Effector CD8-positive, alpha-beta T cell (primary cell): ENCODE measurements around the gene AVPR1B.
"Not testable (repeated sequence)": the region's sequence is repeated elsewhere in the genome, so short reads cannot be mapped to it uniquely, and the experiment has no call there.

Experiments used
- DNase-seq: peaks from one replicate; lab custom pipeline; 2025; lab: John Stamatoyannopoulos, UW

Gene AVPR1B

GRCh38 chr1:206082831-206083695, 34.1 kb downstream of the AVPR1B start:
- no peak for DNase-seq

- DNase-seq = no peak
Measured at GRCh38 chr1:206081856-206082255, 35.3 kb downstream of the AVPR1B start.

- DNase-seq = no peak
Measured at GRCh38 chr1:206080026-206080820, 37.0 kb downstream of the AVPR1B start.

GRCh38 chr1:206079135-206079534, 38.1 kb downstream of the AVPR1B start:
- no peak for DNase-seq

GRCh38 chr1:206075786-206076755, 41.1 kb downstream of the AVPR1B start:
- no peak for DNase-seq

GRCh38 chr1:206074839-206075238, 42.3 kb downstream of the AVPR1B start:
- no peak for DNase-seq

GRCh38 chr1:206070627-206071304, 46.4 kb downstream of the AVPR1B start:
- no peak for DNase-seq

- no peak for DNase-seq
Measured at GRCh38 chr1:206068314-206068713, 48.9 kb downstream of the AVPR1B start.

- no peak for DNase-seq
Measured at GRCh38 chr1:206067486-206068227, 49.5 kb downstream of the AVPR1B start.

GRCh38 chr1:206066479-206067171, 50.6 kb downstream of the AVPR1B start:
- no peak for DNase-seq

- no peak for DNase-seq
Measured at GRCh38 chr1:206065547-206066145, 51.5 kb downstream of the AVPR1B start.

- not testable (repeated sequence) for DNase-seq
Measured at GRCh38 chr1:206064501-206064900, 52.7 kb downstream of the AVPR1B start.

GRCh38 chr1:206064001-206064400, 53.2 kb downstream of the AVPR1B start:
- DNase-seq = not testable (repeated sequence)

GRCh38 chr1:206062464-206062863, 54.7 kb downstream of the AVPR1B start:
- no peak for DNase-seq

- no peak for DNase-seq
Measured at GRCh38 chr1:206060844-206061243, 56.3 kb downstream of the AVPR1B start.
